HEK293 (cell line): ENCODE measurements around the gene AQP9.
"Not testable (repeated sequence)": the region's sequence is repeated elsewhere in the genome, so short reads cannot be mapped to it uniquely, and the experiment has no call there.

Experiments
- CTCF ChIA-PET: fragments of 350-600 bp; formaldehyde crosslinking; extraction: SDS; loops from one replicate; lab custom pipeline; 2021; ENCODE audit warnings: antibody characterized with exemption; lab: Yijun Ruan, JAX
- POLR2A ChIA-PET: fragments of 300-600 bp; formaldehyde crosslinking; extraction: SDS; loops from one replicate; lab custom pipeline; 2020; ENCODE audit warnings: antibody characterized with exemption, inconsistent platforms; lab: Yijun Ruan, JAX
- H3K27ac ChIP-seq: fragments of 200-500 bp; sonication (Bioruptor generic); 2 replicates; pipeline ENCODE4 v1.5.1; 2014; ENCODE audit warnings: low read depth, low read length, control low read depth, inconsistent platforms; ENCODE audit errors: extremely low read depth
- H3K36me3 ChIP-seq, 2 experiments: fragments of 200-500 bp in 1 of 2; sonication (Bioruptor generic) in 1 of 2; 1 replicate in 1 of 2; 2 replicates in 1 of 2; pipeline ENCODE4 v1.5.1; 2014 to 2017; ENCODE audit warnings: inconsistent platforms in 2 of 2, low read length in 2 of 2; ENCODE audit not compliant: control insufficient read depth in 2 of 2, insufficient read depth in 1 of 2
- H3K4me1 ChIP-seq: fragments of 200-500 bp; sonication (Bioruptor generic); 2 replicates; pipeline ENCODE4 v1.5.1; 2014; ENCODE audit warnings: mild to moderate bottlenecking, low read length, inconsistent platforms; ENCODE audit not compliant: control insufficient read depth, insufficient read depth
- H3K4me3 ChIP-seq: 2 replicates; pipeline ENCODE4 v1.5.1; 2011; ENCODE audit warnings: low read depth, mild to moderate bottlenecking, control low read depth, low read length, moderate library complexity
- H3K9me3 ChIP-seq: fragments of 200-500 bp; sonication (Bioruptor generic); 2 replicates; pipeline ENCODE4 v1.5.1; 2014; ENCODE audit warnings: low read depth, low read length, inconsistent platforms; ENCODE audit not compliant: control insufficient read depth, insufficient read depth
- FEZF1 ChIP-seq: fragments of 450-650 bp; formaldehyde crosslinking; IDR thresholded peaks from 2 replicates; pipeline ENCODE4 v1.5.1; 2016; ENCODE audit warnings: missing biosample characterization, missing genetic modification characterization
- ZBTB20 ChIP-seq: fragments of 450-650 bp; formaldehyde crosslinking; IDR thresholded peaks from 2 replicates; pipeline ENCODE4 v1.5.1; 2016; ENCODE audit warnings: missing biosample characterization, missing genetic modification characterization
- ZFHX2 ChIP-seq: fragments of 450-650 bp; formaldehyde crosslinking; conservative IDR thresholded peaks from 2 replicates; pipeline ENCODE4 v1.5.1; 2016; ENCODE audit warnings: missing biosample characterization, missing genetic modification characterization
- ZFP69B ChIP-seq: fragments of 450-650 bp; formaldehyde crosslinking; IDR thresholded peaks from 2 replicates; pipeline ENCODE4 v1.5.1; 2016; ENCODE audit warnings: missing biosample characterization, missing genetic modification characterization
- ZNF169 ChIP-seq: fragments of 450-650 bp; formaldehyde crosslinking; IDR thresholded peaks from 2 replicates; pipeline ENCODE4 v1.5.1; 2016; ENCODE audit warnings: missing biosample characterization, missing genetic modification characterization
- ZNF211 ChIP-seq: fragments of 450-650 bp; formaldehyde crosslinking; IDR thresholded peaks from 2 replicates; pipeline ENCODE4 v1.5.1; 2016; ENCODE audit warnings: low read depth, missing biosample characterization, missing genetic modification characterization
- ZNF24 ChIP-seq: fragments of 450-650 bp; formaldehyde crosslinking; IDR thresholded peaks from 2 replicates; pipeline ENCODE4 v1.5.1; 2016; ENCODE audit warnings: missing biosample characterization, missing genetic modification characterization
- ZNF335 ChIP-seq: fragments of 450-650 bp; formaldehyde crosslinking; conservative IDR thresholded peaks from 2 replicates; pipeline ENCODE4 v1.5.1; 2016; ENCODE audit warnings: missing biosample characterization, missing genetic modification characterization
- ZNF341 ChIP-seq: fragments of 450-650 bp; formaldehyde crosslinking; IDR thresholded peaks from 2 replicates; pipeline ENCODE4; 2016; ENCODE audit warnings: low read depth, missing biosample characterization, missing genetic modification characterization
- ZNF350 ChIP-seq: fragments of 450-650 bp; formaldehyde crosslinking; IDR thresholded peaks from 2 replicates; pipeline ENCODE4 v1.5.0; 2017; ENCODE audit warnings: missing biosample characterization, mild to moderate bottlenecking, missing genetic modification characterization
- ZNF426 ChIP-seq: fragments of 450-650 bp; formaldehyde crosslinking; IDR thresholded peaks from 2 replicates; pipeline ENCODE4 v1.5.1; 2017; ENCODE audit warnings: missing biosample characterization, missing genetic modification characterization, mild to moderate bottlenecking, inconsistent platforms, moderate library complexity
- ZNF521 ChIP-seq: fragments of 450-650 bp; formaldehyde crosslinking; IDR thresholded peaks from 2 replicates; pipeline ENCODE4 v1.5.1; 2017; ENCODE audit warnings: missing biosample characterization, mild to moderate bottlenecking, missing genetic modification characterization
- ZNF544 ChIP-seq: fragments of 450-650 bp; formaldehyde crosslinking; IDR thresholded peaks from 2 replicates; pipeline ENCODE4 v1.5.0; 2017; ENCODE audit warnings: missing biosample characterization, missing genetic modification characterization
- ZNF600 ChIP-seq: fragments of 450-650 bp; formaldehyde crosslinking; IDR thresholded peaks from 2 replicates; pipeline ENCODE4 v1.5.1; 2016; ENCODE audit warnings: missing biosample characterization, missing genetic modification characterization
- TF ChIP-seq, protein P1 (sequence below): fragments of 450-650 bp; formaldehyde crosslinking; IDR thresholded peaks from 2 replicates; pipeline ENCODE4 v1.5.1; 2016; ENCODE audit warnings: missing biosample characterization, missing genetic modification characterization, low read depth
- TF ChIP-seq, protein P2 (sequence below): fragments of 450-650 bp; formaldehyde crosslinking; IDR thresholded peaks from 2 replicates; pipeline ENCODE4 v1.5.1; 2017; ENCODE audit warnings: missing biosample characterization, mild to moderate bottlenecking, missing genetic modification characterization, moderate library complexity
- TF ChIP-seq, protein P3 (sequence below): fragments of 450-650 bp; formaldehyde crosslinking; IDR thresholded peaks from 2 replicates; pipeline ENCODE4 v1.5.1; 2016; ENCODE audit warnings: missing biosample characterization, missing genetic modification characterization
- TF ChIP-seq, protein P4 (sequence below): fragments of 450-650 bp; formaldehyde crosslinking; IDR thresholded peaks from 2 replicates; pipeline ENCODE4 v1.5.1; 2016; ENCODE audit warnings: missing biosample characterization, missing genetic modification characterization
- TF ChIP-seq, protein P5 (sequence below): fragments of 450-650 bp; formaldehyde crosslinking; IDR thresholded peaks from 2 replicates; pipeline ENCODE4 v1.5.1; 2016; ENCODE audit warnings: missing biosample characterization, missing genetic modification characterization
- TF ChIP-seq, protein P6 (sequence below): fragments of 450-650 bp; formaldehyde crosslinking; IDR thresholded peaks from 2 replicates; pipeline ENCODE4; 2016; ENCODE audit warnings: missing biosample characterization, missing genetic modification characterization

Gene AQP9

DNA sequence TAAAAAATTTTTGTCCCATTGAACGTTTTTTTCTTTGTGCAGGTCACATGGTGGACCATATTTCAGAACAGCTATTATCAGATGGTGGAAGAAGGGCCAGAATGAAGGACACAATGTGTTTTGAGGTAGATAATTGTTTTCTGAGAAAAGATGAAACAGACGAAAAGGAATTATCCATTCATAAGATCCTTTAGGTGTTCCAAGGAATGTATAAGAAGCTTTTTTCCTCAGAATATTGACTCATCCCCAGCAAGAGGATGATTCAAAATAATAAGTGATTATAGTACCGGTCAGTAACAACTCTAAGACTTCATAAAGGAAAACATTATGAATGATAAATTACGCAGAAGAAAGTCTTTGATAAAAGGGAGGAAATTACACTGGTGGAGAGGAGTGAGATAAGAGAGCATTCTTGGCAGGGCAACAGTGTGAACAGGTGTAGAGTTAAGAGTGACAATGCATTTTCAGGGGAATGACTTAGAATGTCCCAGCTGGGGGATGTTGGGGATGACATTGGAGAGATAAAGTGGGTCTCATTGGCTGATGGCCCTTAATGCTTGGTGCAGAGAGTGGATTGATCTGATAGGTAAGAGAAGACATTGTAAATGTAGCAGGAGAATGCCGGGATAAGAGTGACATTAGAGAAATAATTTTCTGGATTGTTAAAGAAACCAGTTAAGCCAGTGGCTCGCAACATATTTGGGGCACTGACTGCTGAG, 27.0 kb upstream of the AQP9 start (continued):
- TF ChIP-seq, protein P1, sequence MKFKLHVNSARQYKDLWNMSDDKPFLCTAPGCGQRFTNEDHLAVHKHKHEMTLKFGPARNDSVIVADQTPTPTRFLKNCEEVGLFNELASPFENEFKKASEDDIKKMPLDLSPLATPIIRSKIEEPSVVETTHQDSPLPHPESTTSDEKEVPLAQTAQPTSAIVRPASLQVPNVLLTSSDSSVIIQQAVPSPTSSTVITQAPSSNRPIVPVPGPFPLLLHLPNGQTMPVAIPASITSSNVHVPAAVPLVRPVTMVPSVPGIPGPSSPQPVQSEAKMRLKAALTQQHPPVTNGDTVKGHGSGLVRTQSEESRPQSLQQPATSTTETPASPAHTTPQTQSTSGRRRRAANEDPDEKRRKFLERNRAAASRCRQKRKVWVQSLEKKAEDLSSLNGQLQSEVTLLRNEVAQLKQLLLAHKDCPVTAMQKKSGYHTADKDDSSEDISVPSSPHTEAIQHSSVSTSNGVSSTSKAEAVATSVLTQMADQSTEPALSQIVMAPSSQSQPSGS = no peak
- no peak for TF ChIP-seq ZBTB20

DNA sequence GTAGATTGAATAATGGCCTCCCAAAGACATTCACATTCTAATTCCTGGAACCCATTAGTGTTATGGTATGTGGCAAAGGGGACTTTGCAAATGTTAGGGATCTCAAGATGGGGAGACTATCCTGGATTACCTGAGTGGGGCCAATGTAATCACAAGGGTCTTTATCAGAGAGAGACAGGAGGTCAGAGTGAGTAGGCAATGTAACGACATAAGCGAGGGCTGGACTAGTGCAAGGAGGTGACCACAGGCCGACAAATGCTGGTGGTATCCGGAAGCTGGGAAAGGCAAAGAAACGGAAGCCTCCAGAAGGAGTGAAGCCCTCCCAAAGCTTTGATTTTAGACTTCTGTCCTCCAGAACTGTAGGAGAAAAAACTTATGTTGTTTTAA, 26.5 kb upstream of the AQP9 start:
- Histone ChIP-seq H3K9me3 (no peaks in the 10 kb centered on the region), H3K4me1 (no peaks in the 10 kb centered on the region), H3K36me3 (no peaks in the 10 kb centered on the region), H3K27ac (no peak overlapping the region), H3K4me3 (no peak overlapping the region)
- CTCF ChIA-PET = no interaction called here
- POLR2A ChIA-PET = no interaction called here
- TF ChIP-seq ZNF426 (tag by site-specific recombination) (no peak), ZNF521 (tag by site-specific recombination) (no peak), ZNF169 (tag by site-specific recombination) (no peak), ZNF341 (tag by site-specific recombination) (no peak), ZNF211 (tag by site-specific recombination) (no peak), FEZF1 (tag by site-specific recombination) (no peak)
- TF ChIP-seq, protein P2, sequence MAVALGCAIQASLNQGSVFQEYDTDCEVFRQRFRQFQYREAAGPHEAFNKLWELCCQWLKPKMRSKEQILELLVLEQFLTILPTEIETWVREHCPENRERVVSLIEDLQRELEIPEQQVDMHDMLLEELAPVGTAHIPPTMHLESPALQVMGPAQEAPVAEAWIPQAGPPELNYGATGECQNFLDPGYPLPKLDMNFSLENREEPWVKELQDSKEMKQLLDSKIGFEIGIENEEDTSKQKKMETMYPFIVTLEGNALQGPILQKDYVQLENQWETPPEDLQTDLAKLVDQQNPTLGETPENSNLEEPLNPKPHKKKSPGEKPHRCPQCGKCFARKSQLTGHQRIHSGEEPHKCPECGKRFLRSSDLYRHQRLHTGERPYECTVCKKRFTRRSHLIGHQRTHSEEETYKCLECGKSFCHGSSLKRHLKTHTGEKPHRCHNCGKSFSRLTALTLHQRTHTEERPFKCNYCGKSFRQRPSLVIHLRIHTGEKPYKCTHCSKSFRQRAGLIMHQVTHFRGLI = no peak
- TF ChIP-seq, protein P3, sequence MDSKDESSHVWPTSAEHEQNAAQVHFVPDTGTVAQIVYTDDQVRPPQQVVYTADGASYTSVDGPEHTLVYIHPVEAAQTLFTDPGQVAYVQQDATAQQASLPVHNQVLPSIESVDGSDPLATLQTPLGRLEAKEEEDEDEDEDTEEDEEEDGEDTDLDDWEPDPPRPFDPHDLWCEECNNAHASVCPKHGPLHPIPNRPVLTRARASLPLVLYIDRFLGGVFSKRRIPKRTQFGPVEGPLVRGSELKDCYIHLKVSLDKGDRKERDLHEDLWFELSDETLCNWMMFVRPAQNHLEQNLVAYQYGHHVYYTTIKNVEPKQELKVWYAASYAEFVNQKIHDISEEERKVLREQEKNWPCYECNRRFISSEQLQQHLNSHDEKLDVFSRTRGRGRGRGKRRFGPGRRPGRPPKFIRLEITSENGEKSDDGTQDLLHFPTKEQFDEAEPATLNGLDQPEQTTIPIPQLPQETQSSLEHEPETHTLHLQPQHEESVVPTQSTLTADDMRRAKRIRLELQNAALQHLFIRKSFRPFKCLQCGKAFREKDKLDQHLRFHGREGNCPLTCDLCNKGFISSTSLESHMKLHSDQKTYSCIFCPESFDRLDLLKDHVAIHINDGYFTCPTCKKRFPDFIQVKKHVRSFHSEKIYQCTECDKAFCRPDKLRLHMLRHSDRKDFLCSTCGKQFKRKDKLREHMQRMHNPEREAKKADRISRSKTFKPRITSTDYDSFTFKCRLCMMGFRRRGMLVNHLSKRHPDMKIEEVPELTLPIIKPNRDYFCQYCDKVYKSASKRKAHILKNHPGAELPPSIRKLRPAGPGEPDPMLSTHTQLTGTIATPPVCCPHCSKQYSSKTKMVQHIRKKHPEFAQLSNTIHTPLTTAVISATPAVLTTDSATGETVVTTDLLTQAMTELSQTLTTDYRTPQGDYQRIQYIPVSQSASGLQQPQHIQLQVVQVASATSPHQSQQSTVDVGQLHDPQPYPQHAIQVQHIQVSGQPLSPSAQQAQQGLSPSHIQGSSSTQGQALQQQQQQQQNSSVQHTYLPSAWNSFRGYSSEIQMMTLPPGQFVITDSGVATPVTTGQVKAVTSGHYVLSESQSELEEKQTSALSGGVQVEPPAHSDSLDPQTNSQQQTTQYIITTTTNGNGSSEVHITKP (tag by site-specific recombination) = no peak

DNA sequence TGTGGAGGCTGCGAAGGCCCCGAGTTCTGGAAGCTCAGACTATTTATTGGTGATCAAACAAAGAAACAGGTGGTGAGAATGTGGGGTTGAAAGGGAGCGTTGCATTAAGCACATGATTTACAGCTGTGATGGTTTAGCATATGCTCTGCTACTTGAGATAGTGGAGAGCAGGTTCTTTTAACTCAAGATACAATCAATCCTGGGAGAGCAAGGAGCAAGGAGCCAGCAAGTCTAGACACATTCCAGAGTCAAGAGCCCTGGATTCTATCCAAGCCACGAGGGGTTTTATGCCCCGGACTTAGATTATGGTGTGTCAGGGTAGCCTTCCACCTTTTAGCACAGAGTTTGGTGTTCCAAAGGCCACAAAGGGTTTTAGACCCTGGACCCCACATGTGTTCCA, 24.8 kb upstream of the AQP9 start:
- H3K4me1 ChIP-seq, H3K4me3 ChIP-seq, H3K27ac ChIP-seq, H3K9me3 ChIP-seq, POLR2A ChIA-PET, H3K36me3 ChIP-seq: not testable (repeated sequence)
- CTCF ChIA-PET = interaction anchor here (1.3 kb wide), 1 partner anchor 70 kb away, joined by 4 read pairs; no protein-coding TSS in a partner anchor

DNA sequence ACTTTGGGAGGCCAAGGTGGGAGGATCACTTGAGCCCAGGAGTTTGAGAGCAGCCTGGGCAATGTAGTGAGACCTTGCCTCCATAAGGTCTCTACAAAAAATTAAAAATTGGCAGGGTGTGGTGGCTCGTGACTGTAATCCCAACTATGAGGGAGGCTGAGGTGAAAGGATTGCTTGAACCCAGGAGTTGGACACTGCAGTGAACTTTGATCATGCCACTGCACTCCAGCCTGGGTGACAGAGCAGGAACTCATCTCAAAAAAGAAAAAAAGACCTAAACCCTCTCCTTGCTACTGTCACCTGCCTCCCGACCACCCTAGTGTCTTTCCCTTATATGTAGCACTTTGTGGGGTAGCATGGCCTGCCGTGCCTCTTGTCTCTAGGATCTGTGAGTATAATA, 23.8 kb upstream of the AQP9 start:
- Histone ChIP-seq H3K36me3 (no peaks in the 10 kb centered on the region), H3K9me3 (no peaks in the 10 kb centered on the region), H3K4me1 (no peaks in the 10 kb centered on the region), H3K27ac (no peak overlapping the region), H3K4me3 (no peak overlapping the region)
- ChIA-PET POLR2A (no interaction called here), CTCF (no interaction called here)
- TF ChIP-seq, protein P4, sequence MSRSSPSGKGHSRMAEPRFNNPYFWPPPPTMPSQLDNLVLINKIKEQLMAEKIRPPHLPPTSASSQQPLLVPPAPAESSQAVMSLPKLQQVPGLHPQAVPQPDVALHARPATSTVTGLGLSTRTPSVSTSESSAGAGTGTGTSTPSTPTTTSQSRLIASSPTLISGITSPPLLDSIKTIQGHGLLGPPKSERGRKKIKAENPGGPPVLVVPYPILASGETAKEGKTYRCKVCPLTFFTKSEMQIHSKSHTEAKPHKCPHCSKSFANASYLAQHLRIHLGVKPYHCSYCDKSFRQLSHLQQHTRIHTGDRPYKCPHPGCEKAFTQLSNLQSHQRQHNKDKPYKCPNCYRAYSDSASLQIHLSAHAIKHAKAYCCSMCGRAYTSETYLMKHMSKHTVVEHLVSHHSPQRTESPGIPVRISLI = no peak
- no peak for TF ChIP-seq ZNF544 (tag by site-specific recombination)
- TF ChIP-seq ZNF335 (tag by site-specific recombination) = no peak
- TF ChIP-seq, protein P5, sequence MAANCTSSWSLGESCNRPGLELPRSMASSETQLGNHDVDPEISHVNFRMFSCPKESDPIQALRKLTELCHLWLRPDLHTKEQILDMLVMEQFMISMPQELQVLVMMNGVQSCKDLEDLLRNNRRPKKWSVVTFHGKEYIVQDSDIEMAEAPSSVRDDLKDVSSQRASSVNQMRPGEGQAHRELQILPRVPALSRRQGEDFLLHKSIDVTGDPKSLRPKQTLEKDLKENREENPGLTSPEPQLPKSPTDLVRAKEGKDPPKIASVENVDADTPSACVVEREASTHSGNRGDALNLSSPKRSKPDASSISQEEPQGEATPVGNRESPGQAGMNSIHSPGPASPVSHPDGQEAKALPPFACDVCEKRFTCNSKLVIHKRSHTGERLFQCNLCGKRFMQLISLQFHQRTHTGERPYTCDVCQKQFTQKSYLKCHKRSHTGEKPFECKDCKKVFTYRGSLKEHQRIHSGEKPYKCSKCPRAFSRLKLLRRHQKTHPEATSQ (tag by site-specific recombination) = no peak
- TF ChIP-seq ZNF600 = no peak
- TF ChIP-seq ZNF24 = no peak
- TF ChIP-seq, protein P6, sequence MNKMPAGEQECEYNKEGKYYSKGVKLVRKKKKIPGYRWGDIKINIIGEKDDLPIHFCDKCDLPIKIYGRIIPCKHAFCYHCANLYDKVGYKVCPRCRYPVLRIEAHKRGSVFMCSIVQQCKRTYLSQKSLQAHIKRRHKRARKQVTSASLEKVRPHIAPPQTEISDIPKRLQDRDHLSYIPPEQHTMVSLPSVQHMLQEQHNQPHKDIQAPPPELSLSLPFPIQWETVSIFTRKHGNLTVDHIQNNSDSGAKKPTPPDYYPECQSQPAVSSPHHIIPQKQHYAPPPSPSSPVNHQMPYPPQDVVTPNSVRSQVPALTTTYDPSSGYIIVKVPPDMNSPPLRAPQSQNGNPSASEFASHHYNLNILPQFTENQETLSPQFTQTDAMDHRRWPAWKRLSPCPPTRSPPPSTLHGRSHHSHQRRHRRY (tag by site-specific recombination) = no peak
- TF ChIP-seq ZNF350 (tag by site-specific recombination) = no peak
- TF ChIP-seq ZFP69B = no peak
- TF ChIP-seq ZFHX2 (tag by site-specific recombination) = no peak
